H7 (cell line): ENCODE results near the gene CDC23. TPM values are rescaled to one million over a fixed set of nuclear protein-coding genes. Genes with fewer than 3 reads are reported as not detected.

Experiments used
- DNase-seq: peaks from one replicate; pipeline ENCODE4 v3.0.0; 2012
- H3K27me3 ChIP-seq: 2 replicates; pipeline ENCODE4 v1.6.0; 2011; ENCODE audit warnings: mild to moderate bottlenecking, low read length; ENCODE audit not compliant: control insufficient read depth, insufficient read depth
- H3K36me3 ChIP-seq: replicated peaks from 2 replicates; pipeline ENCODE4 v1.5.1; 2011; ENCODE audit warnings: low read length; ENCODE audit not compliant: control insufficient read depth, insufficient read depth
- H3K4me3 ChIP-seq: 2 replicates; pipeline ENCODE4 v1.5.1; 2011; ENCODE audit warnings: low read depth, mild to moderate bottlenecking, control low read depth, low read length, moderate library complexity; ENCODE audit not compliant: insufficient read depth
- total RNA-seq: library from RNA; depleted of rRNA; stranded (reverse); fragments of >200 nt; shearing (Covaris generic); gene quantifications from 2 replicates; pipeline ENCODE4 v1.2.3, GENCODE V29; 2014; rRNA removed

Gene CDC23
- total RNA-seq, 1 experiment from 2014 or later = 59.7 TPM

DNA sequence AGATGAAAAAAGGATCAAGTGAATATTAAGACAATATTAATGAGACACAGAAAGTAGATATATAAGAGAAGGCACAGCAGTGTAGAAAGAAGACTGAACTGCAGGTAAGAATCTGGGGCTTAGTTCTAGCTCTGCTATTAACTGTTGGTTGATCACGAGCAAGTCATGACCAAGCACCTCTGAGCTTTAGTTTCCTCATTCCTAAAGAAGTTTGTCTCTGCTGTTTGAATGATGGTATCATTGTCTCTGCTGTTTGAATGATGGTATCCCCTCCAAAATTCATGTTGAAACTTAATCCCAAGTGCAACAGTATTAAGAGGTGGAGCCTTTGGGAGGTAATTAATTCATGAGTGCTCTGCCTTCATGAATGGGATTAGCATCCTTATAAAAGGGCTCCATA lies 71.4 kb downstream of the CDC23 start:
- Histone ChIP-seq H3K36me3 (no peaks in the 10 kb centered on the region), H3K4me3 (no peak overlapping the region), H3K27me3 (no peaks in the 10 kb centered on the region; the same call in none of the 2 replicates)
- no peak for DNase-seq

DNA sequence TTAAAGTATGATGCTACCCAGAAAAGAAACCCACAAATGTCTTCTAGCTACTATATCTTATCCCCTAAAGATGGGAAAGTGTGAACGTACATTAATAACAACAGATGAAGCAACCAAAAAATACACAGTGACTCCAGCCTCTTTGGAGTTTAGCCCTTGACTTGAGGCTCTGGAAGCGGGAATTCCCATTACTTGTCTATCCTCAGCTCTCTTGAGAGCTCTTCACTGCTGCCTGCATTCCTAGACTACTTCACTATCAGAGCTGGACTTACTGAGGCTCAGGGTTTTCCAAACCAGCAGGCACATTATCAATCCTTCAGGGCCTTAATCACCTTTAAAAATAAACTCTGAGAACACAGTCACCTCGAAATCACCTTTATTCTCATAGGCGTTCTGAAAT lies 72.9 kb downstream of the CDC23 start:
- H3K4me3 ChIP-seq = no peak overlapping the region
- H3K27me3 ChIP-seq = no peaks in the 10 kb centered on the region; the same call in none of the 2 replicates
- DNase-seq = no peak
- H3K36me3 ChIP-seq = no peaks in the 10 kb centered on the region

- no peak overlapping the region for H3K4me3 ChIP-seq
- DNase-seq = no peak
- H3K36me3 ChIP-seq = no peaks in the 10 kb centered on the region
- no peaks in the 10 kb centered on the region; the same call in none of the 2 replicates for H3K27me3 ChIP-seq
These were observed 73.4 kb downstream of the CDC23 start for GRCh38 chr5:138139781-138140090.

DNA sequence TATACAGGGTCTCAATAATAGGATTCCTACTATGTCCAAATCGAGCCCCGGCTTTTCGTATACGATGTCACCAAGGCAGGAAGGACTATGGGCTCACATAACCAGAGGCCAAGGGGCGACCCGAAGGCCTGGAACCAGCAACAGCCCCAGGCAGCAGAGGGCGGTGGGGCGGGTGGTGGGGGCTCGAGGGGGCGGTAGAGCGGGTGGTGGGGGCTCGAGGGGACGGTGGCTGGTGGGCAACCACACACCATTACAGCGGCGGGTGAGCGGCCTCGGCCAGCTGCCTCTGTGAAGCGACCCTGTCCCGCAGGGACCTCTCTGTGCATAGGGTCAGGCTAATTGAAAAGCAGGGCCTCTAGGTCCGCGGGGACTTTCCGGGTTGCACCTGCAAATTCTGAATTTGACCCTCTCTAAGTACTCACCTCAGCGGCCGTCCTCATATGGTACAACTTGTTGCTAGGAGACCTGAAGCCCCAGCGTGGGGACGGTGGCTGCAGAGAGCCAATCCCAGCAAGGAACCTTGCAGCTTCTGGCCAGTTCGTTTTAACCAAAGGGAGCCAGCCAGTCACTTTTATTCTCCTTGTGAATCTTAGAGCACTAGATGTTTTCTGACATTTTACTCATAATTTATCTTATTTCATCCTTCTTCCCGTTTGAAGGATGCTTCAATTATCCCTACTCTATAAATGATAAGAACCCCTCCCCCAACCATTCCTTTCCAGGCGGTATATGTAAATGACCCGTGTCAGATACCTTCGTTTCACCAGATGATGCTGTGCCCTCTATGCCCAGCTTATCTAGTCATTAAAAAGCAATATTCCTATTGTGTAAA lies 74.0 kb downstream of the CDC23 start, which contains the start of gene NME5:
NME5 (minus strand) TSS at position 480 of the 832 bp plus-strand sequence. CDS start 648 bp downstream, outside the sequence.
- Histone ChIP-seq H3K4me3 (peak within 1 kb of the TSS; percentile 62), H3K27me3 (no peaks in the 10 kb centered on the region; the same call in none of the 2 replicates), H3K36me3 (no peaks in the 10 kb centered on the region)
- DNase-seq = peak; percentile 86

Other genes starting within 250 kb of the CDC23 start
- gene FAM13B, start 180.2 kb downstream of the CDC23 start, total RNA-seq = 3.8 and 6.9 TPM in 2 replicates
- gene WNT8A, start 129.3 kb downstream of the CDC23 start, total RNA-seq = 7.5 and 13.2 TPM in 2 replicates
- gene NME5, start 73.9 kb downstream of the CDC23 start, total RNA-seq = 0.44 and 1.2 TPM in 2 replicates
- gene BRD8, start 34.7 kb downstream of the CDC23 start, total RNA-seq = 45.2 and 50.3 TPM in 2 replicates
- gene KIF20A, start 34.2 kb downstream of the CDC23 start, total RNA-seq = 138 and 155 TPM in 2 replicates
- gene GFRA3, start 61.3 kb upstream of the CDC23 start, total RNA-seq = 0.45 and 1.0 TPM in 2 replicates
- 36.0 and 38.7 TPM in 2 replicates for gene CDC25C, start 118.5 kb upstream of the CDC23 start, total RNA-seq
- 70.4 and 74.5 TPM in 2 replicates for gene FAM53C, start 124.9 kb upstream of the CDC23 start, total RNA-seq
- 55.6 and 74.8 TPM in 2 replicates for gene KDM3B, start 139.4 kb upstream of the CDC23 start, total RNA-seq
- gene REEP2, start 225.7 kb upstream of the CDC23 start, total RNA-seq = 18.3 and 20.3 TPM in 2 replicates